ENCODE results near the gene ARHGEF28.

Gene ARHGEF28

DNA sequence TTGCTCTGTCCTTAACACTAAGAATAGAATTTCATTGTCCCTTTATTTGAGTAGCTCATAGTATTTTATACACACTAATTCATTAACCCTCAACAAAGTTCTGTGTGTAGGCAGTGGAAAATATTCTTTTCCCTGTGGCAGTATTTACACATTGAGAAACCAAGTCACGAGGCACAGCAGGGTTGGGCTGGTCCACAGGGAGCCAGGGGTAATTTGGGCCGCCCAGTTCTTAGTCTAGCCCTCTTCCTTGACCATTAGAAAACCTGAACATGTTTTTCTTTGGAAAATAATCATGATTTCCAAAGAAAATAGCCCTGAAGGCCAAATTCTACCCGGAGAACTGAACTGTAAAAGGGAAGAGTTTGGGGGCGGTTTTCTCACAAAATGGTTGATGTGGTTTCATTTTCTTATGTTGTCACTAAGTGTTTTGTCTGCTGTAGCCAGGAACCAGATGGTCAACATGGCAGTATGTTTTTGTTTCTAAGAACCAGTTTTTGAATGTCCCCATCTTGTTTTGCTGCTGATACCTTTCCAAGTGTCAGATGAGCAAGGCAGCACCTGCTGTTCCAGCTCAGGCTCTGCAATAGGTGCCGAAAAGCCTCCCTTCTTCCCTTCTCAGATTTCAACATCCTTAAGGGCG, 29.6 kb downstream of the ARHGEF28 start:
- DNase-seq (ENCODE audit: low read depth): no peak

DNA sequence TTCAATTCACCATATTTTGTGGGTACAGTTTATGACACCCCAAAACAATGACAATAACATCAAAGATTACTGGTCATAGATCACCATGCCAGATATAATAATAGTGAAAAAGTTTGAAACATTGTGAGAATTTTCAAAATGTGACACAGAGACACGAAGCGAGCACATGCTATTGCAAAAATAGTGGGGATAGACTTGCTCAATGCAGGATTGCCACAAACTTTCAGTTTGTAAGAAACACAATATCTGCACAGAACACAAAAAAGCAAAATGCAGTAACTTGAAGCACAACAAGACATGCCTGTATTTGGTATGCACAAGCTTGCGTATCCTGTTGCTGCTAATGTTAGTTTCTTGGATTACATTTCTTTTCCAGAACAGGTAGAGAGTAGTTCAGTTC, 35.8 kb downstream of the ARHGEF28 start:
- DNase-seq (ENCODE audit: low read depth): no peak

DNA sequence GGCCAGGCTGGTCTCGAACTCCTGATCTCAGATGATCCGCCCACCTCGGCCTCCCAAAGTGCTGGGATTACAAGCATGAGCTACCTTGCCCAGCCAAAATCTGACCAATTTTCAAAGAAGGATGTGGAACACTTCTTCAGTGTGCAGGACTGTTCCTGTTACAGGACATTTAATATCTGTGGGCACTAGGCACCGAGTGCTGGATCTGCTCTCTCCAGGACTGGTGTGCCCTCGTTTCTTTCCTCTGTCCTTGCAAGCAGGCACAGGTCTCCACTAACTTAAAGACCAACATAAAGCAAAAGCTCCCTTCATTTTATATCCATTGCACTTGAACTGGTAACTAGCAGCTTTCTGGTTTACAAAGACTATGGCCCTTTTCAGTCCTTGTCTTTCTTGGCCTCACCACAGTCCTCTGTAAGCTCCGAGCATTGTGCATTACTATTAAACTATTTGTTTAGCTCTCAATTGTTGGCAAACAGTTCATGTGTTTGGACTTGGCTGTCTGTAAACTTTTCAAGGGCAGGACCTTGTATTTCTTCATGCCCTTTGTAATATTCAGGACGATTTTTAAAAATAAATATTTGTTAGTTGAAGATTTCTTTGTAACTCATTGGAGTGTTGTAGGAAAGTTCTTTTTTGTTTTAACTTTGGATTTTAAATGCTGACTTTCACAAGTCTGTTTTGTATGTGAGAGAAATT, 37.3 kb downstream of the ARHGEF28 start:
- DNase-seq (ENCODE audit: low read depth): no peak

DNA sequence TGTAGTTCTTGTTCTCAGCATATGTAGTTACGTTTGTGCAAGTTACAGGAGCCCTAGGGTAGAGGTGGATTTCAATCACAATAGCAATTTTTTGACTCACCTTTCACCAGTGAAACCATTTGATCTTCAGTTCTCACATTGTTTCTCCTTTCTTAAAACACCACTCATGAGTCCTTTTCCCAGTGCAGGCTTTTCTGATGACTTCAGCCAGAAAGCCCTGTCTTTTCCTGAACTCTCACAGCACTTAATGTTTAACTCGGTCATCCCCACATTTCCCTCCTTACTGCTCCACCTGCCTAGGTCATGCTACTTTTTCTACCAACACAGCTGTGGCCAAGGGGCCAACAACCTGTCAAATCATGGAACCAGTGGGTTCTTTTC, 37.9 kb downstream of the ARHGEF28 start:
- no peak for DNase-seq (ENCODE audit: low read depth)

DNA sequence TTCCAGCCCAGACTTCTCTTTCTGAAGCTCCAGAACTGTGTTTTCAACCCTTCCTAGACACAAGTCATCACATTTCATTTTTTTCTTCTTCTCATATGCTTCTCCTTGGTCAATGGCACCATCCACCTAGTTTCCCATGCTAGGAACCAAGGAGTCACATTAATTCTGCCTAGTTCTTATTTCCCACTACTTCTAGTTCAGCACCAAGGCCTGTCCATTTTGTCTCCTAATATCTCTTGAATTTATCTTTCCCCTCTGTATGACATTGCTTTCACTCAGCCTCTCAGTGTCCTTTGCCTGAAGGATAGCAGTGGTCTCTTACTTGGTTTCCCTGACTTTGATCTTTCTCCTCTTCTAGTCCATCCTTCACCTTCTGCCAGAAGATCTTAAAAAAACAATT, 38.8 kb downstream of the ARHGEF28 start:
- DNase-seq (ENCODE audit: low read depth): no peak

DNA sequence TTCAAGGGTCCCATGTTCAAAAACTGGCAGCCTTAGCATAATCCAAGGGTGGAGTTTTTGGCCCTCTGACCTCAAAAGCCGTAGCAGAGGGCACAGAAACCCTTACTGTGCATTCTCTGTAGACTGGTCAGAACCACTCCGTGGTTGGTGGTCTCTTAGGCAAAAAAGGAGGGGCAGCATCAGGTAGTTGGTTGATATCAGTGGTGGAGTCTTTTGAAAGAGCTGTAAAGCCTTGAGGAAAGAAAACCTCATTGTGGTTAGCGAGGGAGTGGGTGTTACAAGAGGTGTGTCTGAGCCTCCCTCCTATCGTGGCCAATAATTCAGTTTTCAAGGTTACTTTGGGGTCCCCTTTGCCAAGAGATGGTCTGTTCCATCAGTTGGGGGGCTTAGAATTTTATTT, 40.9 kb downstream of the ARHGEF28 start:
- DNase-seq (ENCODE audit: low read depth): no peak

DNA sequence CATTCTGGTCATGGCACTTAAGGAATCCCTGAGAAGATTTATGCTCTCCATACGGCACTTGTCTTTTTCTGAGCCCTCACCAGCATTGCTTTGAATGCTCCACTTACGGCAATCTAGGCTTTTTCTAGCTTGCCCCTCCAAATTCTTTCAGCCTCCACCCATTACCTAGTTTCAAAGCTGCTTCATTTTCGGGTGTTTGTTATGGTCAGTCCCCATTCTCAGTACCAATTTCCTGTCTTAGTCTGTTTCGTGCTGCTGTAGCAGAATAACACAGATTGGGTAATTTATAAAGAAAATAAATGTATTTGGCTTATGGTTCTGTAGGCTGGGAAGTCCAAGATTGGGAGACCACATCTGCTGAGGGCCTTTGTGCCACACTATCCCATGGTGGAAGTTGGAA, 42.0 kb downstream of the ARHGEF28 start:
- no peak for DNase-seq (ENCODE audit: low read depth)

DNA sequence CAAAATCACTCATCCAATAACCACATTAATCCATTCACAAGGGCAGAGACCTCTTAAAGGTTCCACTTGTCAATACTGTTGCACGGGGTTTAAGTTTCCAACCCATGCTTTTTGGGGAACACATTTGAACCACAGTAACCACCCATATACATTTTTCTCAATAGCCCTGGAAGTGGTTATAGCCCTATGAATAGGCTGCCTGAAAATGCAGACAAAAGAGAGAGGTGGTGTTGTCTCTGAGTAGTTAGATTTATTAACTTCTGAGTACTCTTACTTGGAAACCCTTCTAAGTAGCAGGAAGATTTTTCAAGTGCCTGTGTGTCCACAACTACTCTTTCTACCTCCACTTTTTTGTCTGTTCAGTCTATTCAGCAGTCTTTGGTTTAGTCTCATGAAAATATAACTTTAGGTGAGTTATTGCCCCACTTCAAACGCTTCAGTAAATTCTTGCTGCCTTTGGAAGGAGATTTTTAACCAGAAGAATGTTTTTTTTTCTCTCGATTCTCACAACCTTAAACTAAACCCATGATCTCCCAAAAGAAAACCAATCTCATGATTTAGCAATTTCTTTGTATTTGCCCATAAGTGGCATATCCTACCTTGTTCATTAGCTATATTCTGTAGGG, 42.6 kb downstream of the ARHGEF28 start:
- no peak for DNase-seq (ENCODE audit: low read depth)

DNA sequence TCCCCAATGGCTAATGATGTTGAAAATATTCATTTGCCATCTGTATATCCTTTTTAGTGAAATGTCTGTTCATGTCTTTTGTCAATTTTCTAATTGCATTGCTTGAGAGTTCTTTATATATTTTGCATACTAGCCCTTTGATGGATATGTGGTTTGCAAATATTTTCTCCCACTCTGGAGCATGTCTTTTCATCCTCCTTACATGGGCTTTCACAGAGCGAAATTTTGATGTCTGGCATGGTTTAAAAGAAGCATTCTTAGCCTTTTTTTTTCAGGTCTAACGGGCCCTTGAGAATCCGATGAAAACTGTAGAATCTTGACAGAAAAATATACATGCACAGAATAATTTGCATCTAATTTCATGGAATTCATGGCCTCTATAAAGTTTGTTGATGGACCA, 44.7 kb downstream of the ARHGEF28 start:
- no peak for DNase-seq (ENCODE audit: low read depth)

DNA sequence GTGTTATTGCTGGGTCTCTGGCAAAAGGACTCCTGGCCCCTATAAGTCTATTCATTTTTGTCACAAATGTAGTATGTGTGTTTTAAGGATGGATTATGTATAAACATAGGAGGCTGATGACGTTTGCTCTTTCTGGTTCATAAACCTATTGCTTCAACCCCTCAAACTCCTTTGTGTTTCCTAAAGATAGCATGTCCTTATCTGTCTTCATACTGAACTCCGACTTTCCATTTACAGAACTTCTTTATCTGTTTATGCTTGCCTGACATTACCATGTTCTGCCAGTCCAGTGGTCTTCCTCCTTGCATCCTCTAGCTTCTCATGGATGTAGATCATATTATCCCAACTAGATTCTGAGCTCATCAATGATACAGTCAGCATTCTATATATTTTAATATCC, 46.1 kb downstream of the ARHGEF28 start:
- no peak for DNase-seq (ENCODE audit: low read depth)

DNA sequence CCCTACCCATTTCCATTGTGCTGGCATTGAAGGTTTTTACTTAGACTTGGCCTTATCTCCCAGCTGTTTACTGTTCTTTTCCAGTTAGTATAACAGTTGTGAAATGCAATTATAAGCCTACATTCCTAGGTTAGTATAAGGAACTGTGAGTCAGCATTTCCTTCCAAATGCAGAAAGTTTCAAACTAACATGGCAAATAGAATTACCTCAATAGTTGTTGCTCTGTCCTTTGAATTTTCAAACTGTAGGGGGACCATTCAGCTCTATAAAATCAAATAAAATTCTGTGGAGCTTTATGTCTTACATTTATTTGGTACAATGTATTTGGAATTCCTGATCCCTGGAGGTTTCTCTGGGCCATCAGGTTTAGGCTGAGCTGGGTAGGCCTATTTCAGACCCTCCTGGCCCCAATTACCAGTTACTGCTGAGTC, 47.2 kb downstream of the ARHGEF28 start:
- peak; percentile 95 for DNase-seq (ENCODE audit: low read depth)

DNA sequence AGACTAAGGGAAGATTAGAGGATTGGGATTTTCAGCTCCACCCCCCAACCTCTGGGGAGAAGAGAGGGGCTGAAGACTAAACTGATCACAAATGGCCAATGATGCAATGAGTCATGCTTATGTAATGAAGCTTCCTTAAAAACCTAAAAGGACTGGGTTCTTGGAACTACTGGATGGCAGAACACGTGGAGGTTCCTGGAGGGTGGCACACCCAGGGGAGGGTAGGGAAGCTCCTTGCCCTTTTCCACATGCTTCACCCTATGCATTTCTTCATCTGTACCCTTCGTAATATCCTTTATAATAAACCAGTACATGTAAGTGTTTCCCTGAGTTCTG, 48.6 kb downstream of the ARHGEF28 start:
- DNase-seq (ENCODE audit: low read depth): no peak

DNA sequence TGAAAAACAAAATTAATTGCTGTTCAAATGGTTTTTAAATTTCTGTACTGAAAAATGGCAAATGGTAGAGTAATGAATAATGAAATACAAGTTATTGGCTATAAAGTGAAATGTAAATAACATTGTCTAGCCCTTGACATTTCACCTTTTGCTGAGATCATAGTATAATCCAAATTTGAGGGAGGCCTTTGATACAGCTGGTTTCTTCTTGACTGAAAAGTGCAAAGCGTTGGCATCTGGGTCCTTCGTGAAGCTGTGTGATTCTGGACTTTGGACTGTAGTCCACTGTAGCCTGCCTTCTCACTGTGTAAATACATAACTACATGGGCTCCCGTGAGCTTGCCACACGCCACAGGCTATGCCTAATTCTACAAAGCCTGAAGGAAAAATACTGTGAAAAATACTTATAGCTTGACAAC, 52.3 kb downstream of the ARHGEF28 start:
- DNase-seq (ENCODE audit: low read depth): no peak

DNA sequence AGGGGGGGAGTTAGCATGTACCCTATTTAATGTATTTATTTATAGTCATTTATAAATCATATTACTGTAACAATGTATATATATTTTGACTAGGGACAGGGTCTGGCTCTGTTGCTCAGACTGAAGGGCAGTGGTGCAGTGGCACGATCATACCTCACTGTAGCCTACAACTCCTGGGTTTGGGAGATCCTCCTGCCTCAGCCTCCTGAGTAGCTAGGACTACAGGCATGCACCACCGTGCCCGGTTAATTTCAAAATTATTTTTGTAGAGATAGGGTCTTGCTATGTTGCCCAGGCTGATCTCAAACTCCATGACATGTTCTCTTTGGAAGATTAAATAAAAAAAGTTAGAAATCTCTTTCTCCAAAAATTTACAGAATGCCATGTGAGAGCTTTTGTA, 52.8 kb downstream of the ARHGEF28 start:
- DNase-seq (ENCODE audit: low read depth): no peak

DNA sequence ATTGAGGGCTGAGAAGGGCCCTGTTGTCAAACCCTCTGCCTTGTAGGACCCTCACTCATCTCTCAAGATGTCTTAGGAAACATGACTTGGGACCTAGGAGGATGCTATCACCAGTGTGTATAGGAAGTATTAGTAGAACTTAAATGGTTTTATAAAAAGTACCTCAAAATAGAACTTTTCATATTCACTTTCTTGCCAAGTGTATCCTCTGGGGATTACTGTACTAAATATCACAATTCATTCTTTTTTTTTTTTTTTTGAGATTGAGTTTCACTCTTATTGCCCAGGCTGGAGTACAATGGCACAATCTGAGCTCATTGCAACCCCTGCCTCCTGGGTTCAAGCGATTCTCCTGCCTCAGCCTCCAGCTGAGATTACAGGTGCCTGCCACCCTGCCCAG, 56.2 kb downstream of the ARHGEF28 start:
- no peak for DNase-seq (ENCODE audit: low read depth)

DNA sequence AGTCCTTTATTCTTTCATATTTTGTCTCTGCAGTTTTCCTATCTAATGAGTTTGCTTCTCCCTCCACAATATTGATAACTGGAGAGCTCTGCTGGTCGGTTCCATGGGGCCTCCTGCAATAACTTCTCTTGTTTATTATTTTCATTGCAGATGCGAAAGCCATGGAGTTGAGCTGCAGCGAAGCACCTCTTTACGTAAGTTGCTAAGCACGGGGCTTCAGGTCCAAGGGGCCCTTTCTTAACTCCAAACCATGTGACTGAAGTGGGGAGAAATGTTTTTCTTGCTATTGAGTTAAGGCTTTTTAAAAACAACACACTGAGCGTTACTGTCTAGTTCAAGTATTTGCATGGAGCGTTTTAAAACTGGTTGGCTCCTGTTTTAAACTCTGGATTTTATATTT, 58.7 kb downstream of the ARHGEF28 start:
- no peak for DNase-seq (ENCODE audit: low read depth)

DNA sequence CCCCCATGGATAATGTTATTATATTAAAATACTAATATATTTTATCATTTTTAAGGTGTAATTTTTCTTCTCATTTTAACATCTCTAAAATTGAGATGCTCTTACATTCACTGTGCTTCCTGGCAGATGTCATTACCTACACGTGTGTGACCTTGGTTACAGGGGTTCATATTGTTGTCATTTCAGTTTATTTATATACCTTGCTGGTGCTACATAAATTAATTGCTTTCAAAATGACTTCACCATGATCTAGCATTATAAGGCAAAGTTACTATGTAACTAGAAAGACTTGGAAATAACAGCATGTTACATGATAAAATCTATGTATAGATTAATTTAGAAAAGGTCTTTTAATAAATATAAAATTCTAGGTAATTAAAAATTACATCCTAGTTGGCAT, 60.9 kb downstream of the ARHGEF28 start:
- no peak for DNase-seq (ENCODE audit: low read depth)

DNA sequence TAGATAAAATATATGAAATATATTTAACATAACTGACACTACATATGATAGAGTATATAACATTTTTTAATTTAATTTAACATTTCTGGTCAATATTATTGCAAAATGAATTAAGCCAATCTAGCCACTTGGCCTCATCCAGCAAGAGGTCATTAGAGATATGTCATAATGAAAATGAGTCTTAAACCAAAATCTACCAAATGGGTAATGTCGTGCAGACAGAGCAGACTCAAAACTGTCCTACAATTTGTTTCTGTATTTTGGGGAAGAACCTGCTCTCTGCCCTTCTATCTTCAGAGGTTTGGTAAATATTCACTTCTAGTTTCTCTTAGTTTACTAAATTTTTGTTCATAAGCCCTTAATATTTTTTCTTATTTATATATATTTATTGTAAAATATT, 61.4 kb downstream of the ARHGEF28 start:
- no peak for DNase-seq (ENCODE audit: low read depth)

DNA sequence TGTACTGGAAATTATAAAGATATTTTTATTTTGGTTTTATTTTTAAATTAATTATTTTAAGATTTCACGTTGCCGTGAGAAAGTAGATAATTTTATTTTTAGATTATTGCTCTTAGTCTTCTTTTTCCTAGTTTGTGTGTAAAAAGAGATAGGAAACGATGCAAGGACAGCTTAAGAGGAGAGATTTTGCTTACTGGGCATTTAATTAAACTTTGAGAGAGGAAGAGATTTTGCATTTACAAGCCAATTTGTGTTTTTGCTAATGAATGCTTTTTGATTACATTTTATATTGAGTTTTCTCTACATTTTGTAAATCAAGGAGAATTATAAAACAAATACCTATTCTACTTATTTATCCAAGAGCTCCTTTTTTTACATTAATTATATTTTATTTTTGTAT, 64.0 kb downstream of the ARHGEF28 start:
- no peak for DNase-seq (ENCODE audit: low read depth)

DNA sequence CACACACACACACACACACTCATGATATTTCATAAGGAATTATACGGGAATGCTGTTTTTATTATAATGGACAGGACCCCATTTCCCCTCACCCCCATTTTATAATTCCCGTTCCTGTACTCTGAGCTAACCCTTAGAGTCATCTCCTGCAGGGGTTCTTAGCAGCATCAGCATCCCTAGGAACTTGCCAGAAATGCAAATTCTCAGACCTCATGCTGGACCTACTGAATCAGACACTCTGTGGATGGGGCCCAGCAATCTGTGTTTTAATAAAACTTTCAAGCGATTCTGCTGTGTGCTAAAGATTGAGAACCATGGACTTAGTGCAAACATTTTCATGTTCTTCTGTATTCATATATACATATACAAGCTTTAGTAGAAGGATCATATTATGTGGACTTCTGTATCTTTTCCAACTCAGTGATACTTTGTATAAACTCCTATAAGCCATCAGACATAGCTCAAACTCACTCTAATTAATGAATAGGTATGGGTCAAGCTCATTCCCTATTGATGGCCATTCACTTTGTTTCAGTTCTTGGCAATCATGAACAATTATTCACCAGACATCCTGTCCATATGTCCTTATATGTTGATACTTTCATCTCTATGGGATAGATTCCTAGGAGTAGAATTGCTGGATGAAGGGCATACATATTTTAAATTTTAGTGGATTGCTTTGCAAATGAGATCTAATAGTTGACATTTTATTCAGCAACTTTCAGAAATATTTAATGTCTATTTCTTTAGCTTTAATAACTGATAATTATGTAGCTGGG, 65.5 kb downstream of the ARHGEF28 start:
- DNase-seq (ENCODE audit: low read depth): no peak

DNA sequence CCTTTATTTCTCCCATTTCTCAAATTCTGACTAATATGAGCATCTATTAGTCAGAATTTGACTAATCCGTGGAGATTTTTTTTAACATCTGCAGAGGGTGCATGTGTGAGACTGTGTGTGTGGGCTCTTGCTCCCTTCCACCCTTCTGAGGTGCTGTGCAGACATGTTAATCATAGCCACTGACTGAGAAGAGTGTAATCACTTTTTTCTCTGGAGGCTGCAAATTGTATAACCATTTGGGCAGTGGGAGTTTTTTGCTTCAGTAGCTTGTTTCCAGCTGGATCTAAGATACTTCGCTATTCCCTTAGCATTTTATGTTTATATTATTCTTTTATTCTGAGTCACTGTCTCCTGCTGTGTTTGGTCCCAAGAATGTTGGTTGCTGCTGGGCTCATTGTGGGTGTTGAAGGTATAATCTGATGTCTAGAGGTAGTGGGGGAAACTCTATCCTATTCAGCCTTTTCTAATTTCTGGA, 66.2 kb downstream of the ARHGEF28 start:
- peak; percentile 59 for DNase-seq (ENCODE audit: low read depth)

DNA sequence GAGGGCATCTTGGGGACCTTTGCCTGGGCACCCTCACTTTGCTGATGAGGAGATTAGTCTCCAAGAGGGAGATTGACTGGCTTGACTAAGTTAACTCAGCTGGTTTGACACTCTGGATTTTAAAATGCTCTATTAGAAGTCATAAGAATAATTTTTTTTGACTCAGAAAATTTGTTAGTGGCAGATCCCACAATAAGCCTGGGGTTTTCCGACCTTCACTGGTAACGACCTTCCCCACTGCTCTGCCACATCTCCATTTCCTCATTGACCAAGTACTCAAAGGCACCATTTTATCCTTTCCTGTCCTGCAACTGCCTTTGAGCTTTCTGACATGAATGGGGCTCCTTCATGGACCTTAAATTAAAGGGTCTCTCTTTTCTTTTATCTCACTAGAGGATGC, 67.0 kb downstream of the ARHGEF28 start:
- DNase-seq (ENCODE audit: low read depth): no peak

DNA sequence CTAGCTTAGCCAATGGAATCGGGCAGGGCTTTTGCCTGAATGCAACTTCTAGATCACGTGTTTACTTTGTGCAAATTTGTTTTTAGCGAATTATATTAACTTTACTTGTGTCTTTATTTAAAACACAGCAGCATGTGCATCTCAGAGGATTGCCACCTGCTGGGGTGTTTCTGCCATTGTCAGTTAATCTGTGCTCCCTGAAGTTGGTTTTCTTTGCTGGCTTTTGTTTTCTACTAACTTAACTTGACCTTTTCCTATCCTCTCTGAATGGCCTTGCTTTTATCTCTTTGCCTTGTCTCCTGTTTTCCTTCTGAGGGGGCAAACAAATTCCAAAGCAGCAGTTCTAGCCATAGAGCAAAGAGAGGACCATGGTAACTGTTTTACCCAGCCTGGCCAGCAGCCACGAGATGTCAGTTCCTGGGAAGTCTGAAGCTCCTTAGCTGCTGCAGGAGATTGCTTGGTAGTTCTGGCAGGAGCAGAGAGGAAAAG, 67.6 kb downstream of the ARHGEF28 start:
- peak; percentile 54 for DNase-seq (ENCODE audit: low read depth)

All from amniotic epithelial cell (primary cell).